HuH-7 (cell line): ENCODE measurements around the gene MYRIP.
A peak's percentile ranks its signal among the peaks of the same experiment; 100 is the strongest.
"Not testable (repeated sequence)": the region's sequence is repeated elsewhere in the genome, so short reads cannot be mapped to it uniquely, and the experiment has no call there.

Experiments
- DNase-seq: peaks from one replicate; pipeline ENCODE4 v3.0.0; 2011; ENCODE audit warnings: low spot score

MYRIP gene

GRCh38 chr3:40037582-40037981 lies 228.2 kb downstream of the MYRIP start:
- no peak for DNase-seq

GRCh38 chr3:40042752-40043443 lies 233.5 kb downstream of the MYRIP start:
- no peak for DNase-seq

GRCh38 chr3:40043444-40043755 lies 234.0 kb downstream of the MYRIP start:
- DNase-seq, result no peak

- no peak for DNase-seq
These were observed 235.1 kb downstream of the MYRIP start for GRCh38 chr3:40044487-40044886.

GRCh38 chr3:40045051-40045450 lies 235.6 kb downstream of the MYRIP start:
- no peak for DNase-seq

GRCh38 chr3:40046149-40046548 lies 236.7 kb downstream of the MYRIP start:
- DNase-seq, result no peak

GRCh38 chr3:40047406-40047805 lies 238.0 kb downstream of the MYRIP start:
- DNase-seq, result no peak

- DNase-seq, result no peak
These were observed 244.3 kb downstream of the MYRIP start for GRCh38 chr3:40053663-40054062.

GRCh38 chr3:40054568-40055222 lies 245.3 kb downstream of the MYRIP start:
- no peak for DNase-seq

GRCh38 chr3:40055361-40055760 lies 246.0 kb downstream of the MYRIP start:
- no peak for DNase-seq

- no peak for DNase-seq
These were observed 246.5 kb downstream of the MYRIP start for GRCh38 chr3:40055956-40056355.

GRCh38 chr3:40057077-40057476 lies 247.7 kb downstream of the MYRIP start:
- no peak for DNase-seq

GRCh38 chr3:40057786-40058185 lies 248.4 kb downstream of the MYRIP start:
- no peak for DNase-seq

GRCh38 chr3:40068636-40069035 lies 259.2 kb downstream of the MYRIP start:
- no peak for DNase-seq

- no peak for DNase-seq
These were observed 261.4 kb downstream of the MYRIP start for GRCh38 chr3:40070816-40071215.

GRCh38 chr3:40071683-40072238 lies 262.4 kb downstream of the MYRIP start:
- DNase-seq, result no peak

- DNase-seq, result peak; percentile 26
These were observed 264.1 kb downstream of the MYRIP start for GRCh38 chr3:40073310-40074007.

- DNase-seq, result not testable (repeated sequence)
These were observed 267.7 kb downstream of the MYRIP start for GRCh38 chr3:40077139-40077538.

- DNase-seq, result not testable (repeated sequence)
These were observed 268.6 kb downstream of the MYRIP start for GRCh38 chr3:40077828-40078492.

- no peak for DNase-seq
These were observed 269.2 kb downstream of the MYRIP start for GRCh38 chr3:40078590-40078989.

- DNase-seq, result no peak
These were observed 269.9 kb downstream of the MYRIP start for GRCh38 chr3:40079203-40079846.

- DNase-seq, result no peak
These were observed 270.4 kb downstream of the MYRIP start for GRCh38 chr3:40079847-40080240.
